NOMO-1 treated with dmso at 0.1 percent for 144 hours (cell line): ENCODE results near the gene RFNG.

Source experiments
- DNase-seq: peaks from one replicate; lab custom pipeline; 2025; ENCODE audit not compliant: unreplicated experiment; lab: John Stamatoyannopoulos, UW

Gene RFNG

GRCh38 chr17:82051776-82052637, at the start of gene RFNG, which contains the start of gene GPS1:
TSS of gene RFNG (minus strand) at chr17:82051811. CDS start at chr17:82051766, 45 bp downstream.
TSS of gene GPS1 (plus strand) at chr17:82051898. CDS start at chr17:82051932, 34 bp downstream.
- no peak for DNase-seq

- DNase-seq: no peak
Observed at GRCh38 chr17:82101301-82101715, 49.7 kb upstream of the RFNG start.

- DNase-seq: no peak
Observed at GRCh38 chr17:82100502-82101298, 49.1 kb upstream of the RFNG start.

DNA sequence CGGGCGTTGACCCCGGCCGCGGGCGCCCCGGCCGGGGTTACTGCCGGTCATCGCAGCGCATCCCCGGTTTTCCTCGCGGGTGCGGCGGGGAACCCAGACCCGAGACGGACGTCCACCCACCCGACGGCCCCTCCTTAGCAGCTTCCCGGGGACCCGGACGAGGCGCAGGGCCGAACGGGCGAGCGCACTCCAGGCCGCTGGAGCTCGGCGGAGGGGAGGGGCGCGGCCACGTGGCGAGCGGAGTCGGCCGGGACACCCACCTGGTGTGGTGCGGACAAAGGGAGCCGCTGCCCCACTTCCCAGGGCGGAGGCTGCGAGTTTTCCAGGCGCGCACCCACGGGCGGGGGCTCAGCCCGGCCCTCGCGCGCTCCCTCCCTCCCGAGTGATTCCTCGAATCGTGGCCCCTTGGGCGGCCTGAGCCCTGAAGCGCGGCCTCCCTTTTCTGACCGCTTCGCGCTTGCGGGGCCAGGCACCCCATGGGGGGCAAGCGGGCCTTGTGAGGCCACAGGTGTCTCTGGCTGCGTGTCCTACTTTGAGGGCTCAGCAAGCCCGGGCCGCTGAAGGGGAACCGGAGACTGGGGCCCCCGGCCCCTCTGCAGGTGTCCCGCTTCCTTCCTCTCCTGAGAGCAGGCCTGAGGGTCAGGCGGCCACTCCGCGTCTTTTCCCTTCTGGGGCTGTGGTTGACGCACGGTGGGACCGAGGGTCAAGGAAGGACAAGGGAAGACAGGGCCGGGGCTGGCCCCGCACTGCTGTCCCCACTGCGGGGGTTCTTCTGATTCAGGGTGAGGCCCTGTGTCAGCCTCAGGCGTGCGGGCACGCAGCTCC, 47.5 kb upstream of the RFNG start:
- DNase-seq: no peak

DNA sequence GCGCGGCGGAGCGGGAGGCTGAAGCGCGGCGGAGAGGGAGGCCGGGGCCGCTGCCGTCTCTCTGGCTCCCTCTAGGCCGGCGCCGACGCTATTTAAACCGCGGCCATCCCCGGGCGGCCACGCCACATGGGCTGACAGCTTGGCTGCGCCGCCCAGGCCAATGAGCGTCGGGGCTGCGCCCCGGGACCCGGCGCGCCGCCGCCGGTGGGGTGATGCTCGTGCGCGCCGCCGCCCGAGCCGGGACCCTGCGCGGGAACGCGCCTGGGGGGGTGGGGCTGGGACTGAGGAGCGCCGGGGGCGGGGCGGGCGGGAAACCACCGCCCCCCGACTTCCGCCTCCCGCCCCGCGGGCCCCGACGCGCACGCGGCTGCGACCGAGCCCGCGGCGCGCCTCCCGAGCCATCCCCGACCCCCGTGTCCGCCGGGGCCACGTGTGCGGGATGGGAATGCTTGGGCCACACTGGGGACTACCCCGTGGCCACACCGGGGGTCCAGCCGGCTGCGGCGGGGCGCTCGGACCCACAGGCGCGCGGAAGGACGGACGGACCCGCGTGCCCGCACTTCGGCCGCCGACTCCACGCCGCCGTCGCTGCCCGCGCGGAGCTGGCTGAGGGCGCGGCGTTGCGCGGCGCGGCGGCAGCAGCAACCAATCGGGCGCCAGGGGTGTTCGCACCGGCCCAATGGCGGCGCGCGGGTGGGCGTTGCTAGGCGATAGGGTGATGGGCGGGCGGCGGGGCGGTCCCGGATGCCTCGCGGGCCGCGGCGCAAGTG, 46.7 kb upstream of the RFNG start, which contains the start of gene FASN:
Gene FASN (minus strand): TSS at position 68 of the 770 bp plus-strand sequence. CDS start 1,791 bp downstream, outside the sequence.
- peak; percentile 92 for DNase-seq

DNA sequence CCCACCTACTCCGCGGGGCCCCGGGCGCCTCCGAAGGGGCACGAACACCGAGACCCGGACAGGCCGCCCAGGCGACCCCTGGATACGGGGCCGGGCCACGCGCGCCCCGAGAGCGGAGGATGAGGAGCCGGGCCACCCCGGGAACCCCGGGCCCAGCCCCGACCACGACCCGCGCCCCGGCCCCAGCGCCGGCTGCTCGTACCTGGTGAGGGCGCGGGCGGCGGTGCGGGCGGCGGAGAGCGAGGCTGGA, 46.2 kb upstream of the RFNG start:
- no peak for DNase-seq

DNA sequence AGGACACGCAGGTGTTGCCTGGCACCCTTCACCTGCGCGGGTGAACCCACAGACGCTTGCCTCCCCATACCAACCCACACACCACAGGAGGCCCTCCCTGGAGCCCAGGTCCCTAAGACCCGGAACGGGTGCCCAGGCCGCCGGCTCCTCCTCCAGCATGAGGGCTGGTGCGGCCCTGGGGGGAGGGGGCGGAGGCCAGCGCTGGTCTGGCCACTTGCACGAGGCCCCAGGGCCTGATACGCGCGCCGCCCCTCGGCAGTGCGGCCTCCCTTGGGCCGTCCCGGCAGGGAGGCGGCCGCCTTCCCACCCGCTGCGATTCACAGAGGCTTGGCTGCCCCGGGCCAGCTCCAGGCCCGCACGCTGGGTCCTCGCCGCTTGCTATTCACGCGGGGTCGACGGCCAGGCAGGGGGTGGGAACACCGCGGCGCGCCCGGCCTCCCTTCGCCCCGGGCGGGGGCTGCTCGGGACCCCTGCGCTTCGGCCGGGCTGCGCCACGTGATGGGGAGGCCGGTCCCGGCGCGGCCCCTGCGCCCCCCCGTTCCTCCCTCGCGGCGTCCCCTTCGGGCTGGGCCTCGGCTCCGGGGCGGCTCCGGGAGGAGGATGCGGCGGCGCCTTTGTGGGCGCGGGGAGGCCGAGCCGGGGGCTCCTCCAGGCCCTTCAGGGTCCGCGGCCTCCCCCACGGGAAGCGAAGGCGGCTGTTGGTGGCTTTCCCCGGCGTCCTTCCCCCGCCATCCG, 45.7 kb upstream of the RFNG start:
- DNase-seq: peak; percentile 12

DNA sequence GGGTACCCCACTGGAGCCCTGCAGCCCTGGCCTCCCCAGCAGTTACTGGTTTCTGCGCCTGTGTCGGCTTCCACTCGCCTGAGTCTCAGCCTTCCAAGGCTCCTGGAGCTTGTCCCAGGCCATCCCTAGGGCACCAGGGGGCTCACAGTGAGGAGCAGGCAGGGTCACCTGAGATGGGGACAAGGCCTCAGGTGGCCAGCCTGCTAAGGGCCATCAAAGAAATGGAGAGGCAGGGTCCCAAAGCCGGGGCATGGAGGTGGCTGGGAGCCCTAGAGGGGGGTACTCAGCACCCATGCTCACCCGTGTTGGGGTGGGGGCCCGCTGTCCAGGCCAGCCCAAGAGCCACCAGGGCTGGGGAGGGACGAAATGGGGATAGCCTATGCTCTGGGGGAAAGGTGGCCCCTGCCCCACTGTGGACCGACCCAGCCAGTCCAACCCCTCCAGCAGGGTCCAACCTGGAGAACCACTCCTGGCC, 45.1 kb upstream of the RFNG start:
- DNase-seq: no peak

DNA sequence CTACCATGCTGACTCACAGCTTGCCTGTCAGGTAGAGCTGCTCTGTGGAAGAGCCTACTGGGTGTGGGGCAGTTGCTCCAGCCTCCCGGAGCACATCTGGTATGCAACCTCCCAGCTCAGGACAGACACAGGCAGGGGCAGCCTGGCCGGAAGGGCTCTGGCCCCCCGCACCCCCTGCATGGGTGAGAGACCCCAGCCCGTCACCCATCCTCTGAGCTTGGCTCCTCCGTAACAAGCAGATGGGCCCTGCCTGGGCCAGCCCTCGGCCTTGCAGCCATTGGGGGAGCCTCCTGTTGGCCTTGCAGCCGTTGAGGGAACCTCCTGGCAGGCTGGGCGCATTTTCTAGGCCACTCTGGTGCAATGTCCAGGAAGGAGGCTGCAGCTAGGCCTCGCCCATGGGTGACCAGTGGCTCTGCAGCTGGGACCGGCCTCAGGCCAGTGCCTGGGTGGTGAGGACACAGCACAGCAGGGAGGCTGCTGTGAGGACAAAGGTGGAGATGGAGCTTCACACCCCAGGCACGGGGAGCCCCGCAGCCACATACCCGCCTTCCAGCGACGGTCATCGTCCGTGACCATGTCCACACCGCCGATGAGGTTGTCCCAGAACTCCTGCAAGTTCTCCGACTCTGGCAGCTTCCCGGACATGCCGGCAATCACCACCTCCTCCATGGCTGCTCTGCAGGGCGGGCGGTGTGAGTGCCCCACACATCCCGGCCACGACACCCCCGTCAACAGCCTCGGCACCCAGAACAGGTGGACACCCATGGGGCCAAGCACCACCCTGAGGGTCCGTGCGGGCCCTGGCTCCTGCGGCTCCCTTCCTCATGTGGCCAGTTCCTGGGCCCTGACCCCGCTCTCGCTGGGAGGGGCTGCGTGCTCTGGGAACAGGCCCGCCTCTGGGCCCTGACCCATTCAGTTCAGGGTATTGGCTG, 44.4 kb upstream of the RFNG start:
- no peak for DNase-seq

GRCh38 chr17:82094931-82095776, 43.5 kb upstream of the RFNG start:
- DNase-seq: no peak

- no peak for DNase-seq
Observed at GRCh38 chr17:82092995-82093751, 41.6 kb upstream of the RFNG start.

- no peak for DNase-seq
Observed at GRCh38 chr17:82092628-82092994, 41.0 kb upstream of the RFNG start.

- DNase-seq: no peak
Observed at GRCh38 chr17:82092094-82092586, 40.5 kb upstream of the RFNG start.

DNA sequence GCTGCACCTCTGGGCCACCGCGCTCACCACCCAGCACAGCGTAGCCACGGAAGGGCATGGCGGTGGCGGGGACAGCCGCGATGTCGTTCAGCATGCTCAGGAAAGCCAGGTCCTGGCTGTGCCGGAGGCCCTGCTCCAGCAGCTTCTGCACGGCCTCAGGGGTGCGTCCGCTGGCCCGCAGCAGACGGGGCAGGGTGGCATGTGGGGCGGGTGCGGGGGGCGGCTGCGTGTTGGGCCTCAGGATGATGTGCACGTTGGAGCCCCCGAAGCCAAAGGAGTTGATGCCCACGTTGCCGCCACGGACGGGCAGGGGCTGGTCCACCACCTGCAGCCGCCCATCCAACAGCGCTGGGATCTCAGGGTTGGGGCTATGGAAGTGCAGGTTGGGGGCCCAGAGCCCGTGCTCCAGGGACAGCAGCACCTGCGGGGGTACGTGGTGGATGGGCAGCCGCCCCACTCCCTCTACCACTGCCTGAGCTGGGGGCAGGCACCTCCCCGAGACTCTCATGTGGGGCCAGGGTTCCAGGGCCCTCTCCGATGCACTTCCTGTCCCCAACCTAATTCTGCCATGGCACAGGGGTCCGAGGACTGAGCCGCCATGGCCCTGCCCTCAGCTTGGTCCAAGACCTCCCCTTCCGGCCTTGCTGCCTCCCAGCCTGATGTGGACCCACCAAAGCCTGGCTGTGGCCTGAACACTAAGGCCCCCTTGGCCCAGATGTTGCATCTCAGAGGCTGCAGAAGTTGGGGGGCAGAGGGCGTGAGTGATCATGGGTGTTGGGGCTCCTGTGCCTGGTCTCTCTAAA, 39.9 kb upstream of the RFNG start:
- no peak for DNase-seq

DNA sequence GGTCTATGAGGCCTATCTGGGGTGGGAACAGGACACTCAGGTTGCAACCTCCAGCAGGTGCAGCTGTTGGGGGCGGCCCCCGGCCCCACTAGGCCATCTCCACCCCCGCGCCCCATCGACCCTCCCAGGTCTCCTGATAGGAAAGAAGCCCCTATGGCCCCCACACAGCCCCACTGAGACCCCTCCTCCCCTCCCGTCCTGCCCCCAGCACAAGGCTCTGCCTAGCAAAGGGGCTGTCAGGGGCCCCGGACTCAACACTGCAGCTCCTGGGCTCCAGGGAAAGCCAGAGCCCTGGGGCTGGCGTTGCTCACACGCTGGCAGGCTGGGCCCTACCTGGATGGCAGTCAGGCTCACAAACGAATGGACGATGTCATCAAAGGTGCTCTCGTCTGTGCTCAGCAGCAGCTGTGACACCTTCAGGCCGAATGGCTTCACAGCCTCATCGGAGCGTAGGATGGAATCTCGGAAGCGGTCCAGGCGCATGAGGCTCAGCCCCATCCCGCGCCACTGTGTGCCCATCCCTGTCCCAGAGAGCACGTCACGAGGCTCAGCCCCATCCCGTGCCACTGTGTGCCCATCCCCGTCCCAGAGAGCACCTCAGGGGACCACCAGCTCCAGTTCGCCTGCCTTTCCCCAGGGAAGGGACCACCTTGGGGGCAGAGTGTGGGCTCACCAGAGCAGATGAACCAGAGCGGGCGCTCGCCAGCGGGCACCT, 39.1 kb upstream of the RFNG start:
- no peak for DNase-seq
